Uterus (tissue), 4 donors: ENCODE results near the gene GLIS2. TPM values are rescaled to one million over a fixed set of nuclear protein-coding genes. Genes with fewer than 3 reads are reported as not detected.
A peak's percentile ranks its signal among the peaks of the same experiment; 100 is the strongest.

Experiments used
- DNase-seq, 2 donors: peaks; one replicate each; pipeline ENCODE4 v3.0.0-alpha.2; 2019 to 2020
- H3K27ac ChIP-seq, 2 donors: fragments of 200-600 bp; sonication (generic); 1 replicate in 1 of 2; 2 replicates in 1 of 2; pipeline ENCODE4 v1.5.1; 2016 to 2018
- H3K27me3 ChIP-seq, 2 donors: fragments of 200-600 bp; sonication (generic); one replicate each; pipeline ENCODE4 v1.5.1; 2018 to 2019; ENCODE audit warnings: control low read depth in 1 of 2
- H3K36me3 ChIP-seq, 2 donors: fragments of 200-600 bp; sonication (generic); one replicate each; pipeline ENCODE4 v1.5.1; 2019; ENCODE audit warnings: control low read depth in 1 of 2
- H3K4me1 ChIP-seq, 2 donors: fragments of 200-600 bp; sonication (generic); one replicate each; pipeline ENCODE4 v1.5.1; 2018 to 2019; ENCODE audit warnings: control low read depth in 1 of 2
- H3K4me3 ChIP-seq, 2 donors: fragments of 200-600 bp; sonication (generic); 1 replicate in 1 of 2; 2 replicates in 1 of 2; pipeline ENCODE4 v1.5.1; 2018 to 2019; ENCODE audit warnings: mild to moderate bottlenecking in 1 of 2
- H3K9me3 ChIP-seq, 2 donors: fragments of 200-600 bp; sonication (generic); one replicate each; pipeline ENCODE4 v1.5.1; 2019; ENCODE audit warnings: control low read depth in 1 of 2
- CTCF ChIP-seq, 4 experiments: fragments of 200-600 bp in 2 of 4; fragments of 450-650 bp in 2 of 4; sonication (generic) in 2 of 4; IDR thresholded peaks; one replicate each; pipeline ENCODE4 v1.5.1; 2016 to 2019; ENCODE audit warnings: antibody characterized with exemption in 4 of 4, mild to moderate bottlenecking in 2 of 4, moderate library complexity in 1 of 4
- POLR2A ChIP-seq, 2 donors: fragments of 450-650 bp; IDR thresholded peaks; one replicate each; pipeline ENCODE4 v1.6.1; 2016; ENCODE audit warnings: antibody characterized with exemption in 2 of 2, mild to moderate bottlenecking in 1 of 2, moderate library complexity in 1 of 2
- intact Hi-C: fragments of 100-400 bp; cut with DNase I; formaldehyde crosslinking; loops from one replicate; pipeline ENCODE4 v1.15.1; 2023; ENCODE audit warnings: low total_unique reads
- total RNA-seq, 4 donors: library from RNA; depleted of rRNA in 3 of 4; stranded (reverse); fragments of >200 nt in 3 of 4; gene quantifications; one replicate each; pipeline versions ENCODE4 v1.1.0 to v1.2.4, GENCODE V29; 2014 to 2023
- donor health status: DM: yes; HTN: yes; CAD: no.

The GLIS2 gene
- total RNA-seq, 4 donors from 2014 or later = 2.9 to 55.8 (median 5.1) TPM

GRCh38 chr16:4378161-4378666, 62.3 kb downstream of the GLIS2 start:
- H3K27ac ChIP-seq = peak overlapping the region; percentile 96 to 97

GRCh38 chr16:4378999-4379690, 63.3 kb downstream of the GLIS2 start:
- intact Hi-C loops = no loop called here
- Histone ChIP-seq H3K4me1 (peaks cover 0 to 37% of the 10 kb centered on the region in 2 donors), H3K27me3 (no peaks in the 10 kb centered on the region), H3K9me3 (no peaks in the 10 kb centered on the region), H3K36me3 (no peaks in the 10 kb centered on the region), H3K27ac (peak overlapping the region; percentile 96 to 97), H3K4me3 (no peak overlapping the region)
- DNase-seq = no peak
- no peak for TF ChIP-seq CTCF (IDR thresholded peaks at IDR 0.05)
- no peak for TF ChIP-seq POLR2A (IDR thresholded peaks at IDR 0.05)

More at GRCh38 chr16:4378161-4378666, 62.3 kb downstream of the GLIS2 start:
- Histone ChIP-seq H3K36me3 (no peaks in the 10 kb centered on the region), H3K4me1 (peaks cover 0 to 37% of the 10 kb centered on the region in 2 donors), H3K9me3 (no peaks in the 10 kb centered on the region), H3K27me3 (no peaks in the 10 kb centered on the region), H3K4me3 (no peak overlapping the region)
- DNase-seq = no peak
- intact Hi-C loops = no loop called here
- TF ChIP-seq CTCF (IDR thresholded peaks at IDR 0.05) (no peak), POLR2A (IDR thresholded peaks at IDR 0.05) (no peak)

GRCh38 chr16:4380119-4381063, 64.5 kb downstream of the GLIS2 start:
- Histone ChIP-seq H3K36me3 (no peaks in the 10 kb centered on the region), H3K27me3 (no peaks in the 10 kb centered on the region), H3K4me1 (peaks cover 0 to 30% of the 10 kb centered on the region in 2 donors), H3K27ac (peak overlapping the region; percentile 45 to 46), H3K9me3 (no peaks in the 10 kb centered on the region), H3K4me3 (no peak overlapping the region)
- intact Hi-C loops = no loop called here
- TF ChIP-seq POLR2A (IDR thresholded peaks at IDR 0.05) = no peak
- TF ChIP-seq CTCF (IDR thresholded peaks at IDR 0.05) = no peak
- no peak for DNase-seq

- Histone ChIP-seq H3K27ac (no peak overlapping the region), H3K36me3 (no peaks in the 10 kb centered on the region), H3K27me3 (no peaks in the 10 kb centered on the region), H3K4me3 (no peak overlapping the region), H3K9me3 (no peaks in the 10 kb centered on the region), H3K4me1 (peaks cover 0 to 29% of the 10 kb centered on the region in 2 donors)
- TF ChIP-seq POLR2A (IDR thresholded peaks at IDR 0.05) (no peak), CTCF (IDR thresholded peaks at IDR 0.05) (no peak)
- no peak for DNase-seq
- intact Hi-C loops = no loop called here
Measured at GRCh38 chr16:4381072-4381934, 65.4 kb downstream of the GLIS2 start.
